ENCODE data around the gene DCTN5.

GRCh38 chr16:23635958-23636357, 5.3 kb upstream of the DCTN5 start:
- TF ChIP-seq RFX5 (IDR thresholded peaks at IDR 0.05) (no peak), POLR2A (IDR thresholded peaks at IDR 0.05; ENCODE audit: low read length) (no peak), EP300 (IDR thresholded peaks at IDR 0.05) (no peak), ESRRA (IDR thresholded peaks at IDR 0.05; ENCODE audit: borderline replicate concordance, low read length) (no peak), FOSL2 (IDR thresholded peaks at IDR 0.05) (no peak), FOSL2 (CRISPR knock-in tag; IDR thresholded peaks at IDR 0.05) (no peak), CHD4 (IDR thresholded peaks at IDR 0.05; ENCODE audit: borderline replicate concordance) (no peak), KDM5A (IDR thresholded peaks at IDR 0.05) (no peak)
- TF ChIP-seq, protein P1, sequence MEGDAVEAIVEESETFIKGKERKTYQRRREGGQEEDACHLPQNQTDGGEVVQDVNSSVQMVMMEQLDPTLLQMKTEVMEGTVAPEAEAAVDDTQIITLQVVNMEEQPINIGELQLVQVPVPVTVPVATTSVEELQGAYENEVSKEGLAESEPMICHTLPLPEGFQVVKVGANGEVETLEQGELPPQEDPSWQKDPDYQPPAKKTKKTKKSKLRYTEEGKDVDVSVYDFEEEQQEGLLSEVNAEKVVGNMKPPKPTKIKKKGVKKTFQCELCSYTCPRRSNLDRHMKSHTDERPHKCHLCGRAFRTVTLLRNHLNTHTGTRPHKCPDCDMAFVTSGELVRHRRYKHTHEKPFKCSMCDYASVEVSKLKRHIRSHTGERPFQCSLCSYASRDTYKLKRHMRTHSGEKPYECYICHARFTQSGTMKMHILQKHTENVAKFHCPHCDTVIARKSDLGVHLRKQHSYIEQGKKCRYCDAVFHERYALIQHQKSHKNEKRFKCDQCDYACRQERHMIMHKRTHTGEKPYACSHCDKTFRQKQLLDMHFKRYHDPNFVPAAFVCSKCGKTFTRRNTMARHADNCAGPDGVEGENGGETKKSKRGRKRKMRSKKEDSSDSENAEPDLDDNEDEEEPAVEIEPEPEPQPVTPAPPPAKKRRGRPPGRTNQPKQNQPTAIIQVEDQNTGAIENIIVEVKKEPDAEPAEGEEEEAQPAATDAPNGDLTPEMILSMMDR (IDR thresholded peaks at IDR 0.05) = no peak

All from A549 (cell line).